Transverse colon (tissue), 4 donors: Measurements from ENCODE around the gene SH3RF3.

ENCODE experiments used
- CTCF ChIP-seq, 5 experiments: fragments of 200-600 bp in 3 of 5; fragments of 450-650 bp in 2 of 5; sonication (generic) in 3 of 5; IDR thresholded peaks; 1 replicate in 2 of 5; 2 replicates in 3 of 5; pipeline ENCODE4 v1.5.1; 2016 to 2017; ENCODE audit warnings: antibody characterized with exemption in 5 of 5, inconsistent platforms in 3 of 5, mild to moderate bottlenecking in 2 of 5, moderate library complexity in 1 of 5
- POLR2A ChIP-seq: fragments of 450-650 bp; IDR thresholded peaks from one replicate; pipeline ENCODE4 v1.6.1; 2016; ENCODE audit warnings: antibody characterized with exemption, mild to moderate bottlenecking, moderate library complexity
- POLR2AphosphoS5 ChIP-seq, 3 donors: sonication (generic); formaldehyde crosslinking; IDR thresholded peaks; one replicate each; pipeline ENCODE4 v1.6.1; 2016; ENCODE audit warnings: antibody characterized with exemption in 3 of 3

GRCh38 chr2:109375656-109376055 lies 246.7 kb downstream of the SH3RF3 start:
- no peak for TF ChIP-seq POLR2A
- no peak for TF ChIP-seq CTCF (IDR thresholded peaks at IDR 0.05)
- TF ChIP-seq POLR2AphosphoS5 (IDR thresholded peaks at IDR 0.05), result no peak
